Measurements from ENCODE around the gene NAB2.
"Not testable (repeated sequence)": the region's sequence is repeated elsewhere in the genome, so short reads cannot be mapped to it uniquely, and the experiment has no call there.

Gene NAB2

DNA sequence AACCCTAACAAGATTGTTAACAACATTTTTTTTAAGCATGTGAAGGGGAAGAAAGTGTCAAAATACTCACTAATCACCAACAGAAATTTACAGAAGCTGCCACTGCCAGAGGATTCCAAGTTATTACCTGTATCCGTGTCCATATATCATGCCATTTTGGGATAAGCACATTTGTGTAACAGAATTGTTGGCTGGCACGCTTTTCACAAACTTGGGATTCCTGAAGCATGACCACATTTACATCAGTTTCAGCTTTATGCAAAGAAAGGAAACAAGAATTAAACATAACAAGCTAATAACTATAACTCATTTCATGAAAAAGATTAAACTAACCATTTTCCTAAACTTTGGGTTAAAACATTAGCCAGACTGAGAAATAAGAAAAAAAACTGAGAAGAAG, 16.3 kb upstream of the NAB2 start:
- no peaks in the 10 kb centered on the region for H3F3A ChIP-seq (ENCODE audit: insufficient read depth, low read length)
- TF ChIP-seq EZH2 (IDR thresholded peaks at IDR 0.05; ENCODE audit: borderline replicate concordance, low read length), result no peak
- TF ChIP-seq, protein P1, sequence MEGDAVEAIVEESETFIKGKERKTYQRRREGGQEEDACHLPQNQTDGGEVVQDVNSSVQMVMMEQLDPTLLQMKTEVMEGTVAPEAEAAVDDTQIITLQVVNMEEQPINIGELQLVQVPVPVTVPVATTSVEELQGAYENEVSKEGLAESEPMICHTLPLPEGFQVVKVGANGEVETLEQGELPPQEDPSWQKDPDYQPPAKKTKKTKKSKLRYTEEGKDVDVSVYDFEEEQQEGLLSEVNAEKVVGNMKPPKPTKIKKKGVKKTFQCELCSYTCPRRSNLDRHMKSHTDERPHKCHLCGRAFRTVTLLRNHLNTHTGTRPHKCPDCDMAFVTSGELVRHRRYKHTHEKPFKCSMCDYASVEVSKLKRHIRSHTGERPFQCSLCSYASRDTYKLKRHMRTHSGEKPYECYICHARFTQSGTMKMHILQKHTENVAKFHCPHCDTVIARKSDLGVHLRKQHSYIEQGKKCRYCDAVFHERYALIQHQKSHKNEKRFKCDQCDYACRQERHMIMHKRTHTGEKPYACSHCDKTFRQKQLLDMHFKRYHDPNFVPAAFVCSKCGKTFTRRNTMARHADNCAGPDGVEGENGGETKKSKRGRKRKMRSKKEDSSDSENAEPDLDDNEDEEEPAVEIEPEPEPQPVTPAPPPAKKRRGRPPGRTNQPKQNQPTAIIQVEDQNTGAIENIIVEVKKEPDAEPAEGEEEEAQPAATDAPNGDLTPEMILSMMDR (IDR thresholded peaks at IDR 0.05; ENCODE audit: low read length), result no peak
- H2AFZ ChIP-seq (ENCODE audit: low read length), result no peak overlapping the region
- H3K36me3 ChIP-seq (ENCODE audit: insufficient read depth, low read length), result peaks cover 66% of the 10 kb centered on the region
- H3K9me2 ChIP-seq (ENCODE audit: low read depth, low read length), result no peaks in the 10 kb centered on the region
- H3K4me3 ChIP-seq (ENCODE audit: low read depth, low read length, poor library complexity, severe bottlenecking), result peak overlapping the region; percentile 29
- H3K9ac ChIP-seq (ENCODE audit: low read length), result peak overlapping the region; percentile 38
- H3K27me3 ChIP-seq (ENCODE audit: insufficient read depth, low read length), result no peaks in the 10 kb centered on the region
- H3K4me1 ChIP-seq (ENCODE audit: insufficient read depth, low read length, severe bottlenecking), result peaks cover 30% of the 10 kb centered on the region
- peak overlapping the region; percentile 68 for H3K27ac ChIP-seq (ENCODE audit: low read depth, low read length, poor library complexity, severe bottlenecking)
- no peaks in the 10 kb centered on the region for H3K9me3 ChIP-seq (ENCODE audit: low read length)
- H3K79me2 ChIP-seq (ENCODE audit: insufficient read depth, low read length), result peaks cover 15% of the 10 kb centered on the region
- H4K20me1 ChIP-seq (ENCODE audit: insufficient read depth, low read length), result no peaks in the 10 kb centered on the region
- H3K4me2 ChIP-seq (ENCODE audit: low read length), result peak overlapping the region; percentile 49

GRCh38 chr12:57073566-57074450, 15.1 kb upstream of the NAB2 start:
- H4K20me1 ChIP-seq (ENCODE audit: insufficient read depth, low read length); H2AFZ ChIP-seq (ENCODE audit: low read length); H3K9me2 ChIP-seq (ENCODE audit: low read depth, low read length); H3K27me3 ChIP-seq (ENCODE audit: insufficient read depth, low read length); H3K9me3 ChIP-seq (ENCODE audit: low read length); H3F3A ChIP-seq (ENCODE audit: insufficient read depth, low read length): not testable (repeated sequence)
- H3K4me1 ChIP-seq (ENCODE audit: insufficient read depth, low read length, severe bottlenecking), result peaks cover 31% of the 10 kb centered on the region
- peaks cover 54% of the 10 kb centered on the region for H3K36me3 ChIP-seq (ENCODE audit: insufficient read depth, low read length)
- H3K4me3 ChIP-seq (ENCODE audit: low read depth, low read length, poor library complexity, severe bottlenecking), result peak overlapping the region; percentile 29
- peak overlapping the region; percentile 38 for H3K9ac ChIP-seq (ENCODE audit: low read length)
- peak overlapping the region; percentile 49 for H3K4me2 ChIP-seq (ENCODE audit: low read length)
- H3K79me2 ChIP-seq (ENCODE audit: insufficient read depth, low read length), result peaks cover 21% of the 10 kb centered on the region
- H3K27ac ChIP-seq (ENCODE audit: low read depth, low read length, poor library complexity, severe bottlenecking), result peak overlapping the region; percentile 68

- Histone ChIP-seq H2AFZ (ENCODE audit: low read length) (no peak within 1 kb of the TSS), H3K36me3 (ENCODE audit: insufficient read depth, low read length) (peaks cover 15% of the 10 kb centered on the region), H3K27me3 (ENCODE audit: insufficient read depth, low read length) (no peaks in the 10 kb centered on the region), H3K4me2 (ENCODE audit: low read length) (peak within 1 kb of the TSS; percentile 84), H3K9me3 (ENCODE audit: low read length) (no peaks in the 10 kb centered on the region), H3K9ac (ENCODE audit: low read length) (peak within 1 kb of the TSS; percentile 98), H3K9me2 (ENCODE audit: low read depth, low read length) (no peaks in the 10 kb centered on the region), H3K27ac (ENCODE audit: low read depth, low read length, poor library complexity, severe bottlenecking) (peak within 1 kb of the TSS; percentile 93), H3K79me2 (ENCODE audit: insufficient read depth, low read length) (peaks cover 18% of the 10 kb centered on the region), H3F3A (ENCODE audit: insufficient read depth, low read length) (no peaks in the 10 kb centered on the region), H3K4me1 (ENCODE audit: insufficient read depth, low read length, severe bottlenecking) (peaks cover 20% of the 10 kb centered on the region), H4K20me1 (ENCODE audit: insufficient read depth, low read length) (no peaks in the 10 kb centered on the region), H3K4me3 (ENCODE audit: low read depth, low read length, poor library complexity, severe bottlenecking) (peak within 1 kb of the TSS; percentile 95)
- TF ChIP-seq EZH2 (IDR thresholded peaks at IDR 0.05; ENCODE audit: borderline replicate concordance, low read length), result no peak
- TF ChIP-seq, protein P1 (IDR thresholded peaks at IDR 0.05; ENCODE audit: low read length), result no peak
These were observed 10.2 kb upstream of the NAB2 start, which contains the start of gene NEMP1 for GRCh38 chr12:57078519-57079404. NEMP1 (minus strand) TSS chr12:57078791; CDS start chr12:57078745, 46 bp downstream.
